IMR-90 (cell line): ENCODE results near the gene PKHD1. TPM values are rescaled to one million over a fixed set of nuclear protein-coding genes. Genes with fewer than 3 reads are reported as not detected.

Experiments
- ATAC-seq: fragments of 200-7000 bp; cut with Tn5 transposase; 2 replicates; pipeline ENCODE4 v1.9.1; 2020; ENCODE audit warnings: low read depth, mild to moderate bottlenecking, moderate library complexity
- BruUV-seq: library from RNA; stranded (reverse); fragments of 400-500 nt; replicated peaks from 2 replicates; lab custom pipeline; 2021; lab: Mats Ljungman, UMichigan
- CTCF ChIA-PET: fragments of 300-600 bp; formaldehyde crosslinking; extraction: SDS; loops from one replicate; lab custom pipeline; 2021; ENCODE audit warnings: antibody characterized with exemption; lab: Yijun Ruan, JAX
- POLR2A ChIA-PET: fragments of 300-600 bp; sonication (Branson Sonifier 250); formaldehyde crosslinking; loops from one replicate; lab custom pipeline; 2022; ENCODE audit warnings: antibody characterized with exemption; ENCODE audit not compliant: unreplicated experiment; lab: Charles Lee
- DNase-seq: peaks from one replicate; pipeline ENCODE4 v3.0.0; 2013
- H2AFZ ChIP-seq: replicated peaks from 2 replicates; pipeline ENCODE3; 2013; ENCODE audit warnings: low read length, mild to moderate bottlenecking; ENCODE audit not compliant: poor library complexity
- H2AK5ac ChIP-seq: 2 replicates; pipeline ENCODE4 v1.6.1; 2013; ENCODE audit warnings: low read depth, low read length, inconsistent platforms
- H2AK9ac ChIP-seq: replicated peaks from 2 replicates; pipeline ENCODE3; 2013; ENCODE audit warnings: mild to moderate bottlenecking, low read depth, low read length, moderate library complexity; ENCODE audit not compliant: poor library complexity
- H2BK120ac ChIP-seq: 2 replicates; pipeline ENCODE4 v1.6.1; 2013; ENCODE audit warnings: low read depth, low read length, inconsistent platforms
- H2BK15ac ChIP-seq: 3 replicates; pipeline ENCODE4 v1.6.1; 2013; ENCODE audit warnings: low read depth, low read length, inconsistent platforms
- H2BK20ac ChIP-seq: 2 replicates; pipeline ENCODE4 v1.6.1; 2013; ENCODE audit warnings: low read depth, mild to moderate bottlenecking, inconsistent platforms, low read length, moderate library complexity
- H2BK5ac ChIP-seq: 2 replicates; pipeline ENCODE4 v1.6.1; 2013; ENCODE audit warnings: mild to moderate bottlenecking, low read depth, low read length, inconsistent platforms; ENCODE audit not compliant: poor library complexity, severe bottlenecking
- H3K14ac ChIP-seq: replicated peaks from 2 replicates; pipeline ENCODE4 v1.6.1; 2013; ENCODE audit warnings: low read depth, low read length, inconsistent platforms
- H3K18ac ChIP-seq: 2 replicates; pipeline ENCODE4 v1.6.1; 2013; ENCODE audit warnings: low read depth, low read length, control low read depth
- H3K23ac ChIP-seq: 2 replicates; pipeline ENCODE4 v1.6.1; 2013; ENCODE audit warnings: low read depth, low read length, inconsistent platforms
- H3K27ac ChIP-seq: 2 replicates; pipeline ENCODE4 v1.5.1; 2013; ENCODE audit warnings: mild to moderate bottlenecking, control low read depth, low read length; ENCODE audit not compliant: insufficient read depth
- H3K27me3 ChIP-seq: 2 replicates; pipeline ENCODE4 v1.6.1; 2013; ENCODE audit warnings: low read length; ENCODE audit not compliant: control insufficient read depth, insufficient read depth
- H3K36me3 ChIP-seq: 2 replicates; pipeline ENCODE4 v1.6.1; 2013; ENCODE audit warnings: low read length, mixed read lengths; ENCODE audit not compliant: control insufficient read depth, insufficient read depth
- H3K4ac ChIP-seq: 2 replicates; pipeline ENCODE4 v1.6.1; 2013; ENCODE audit warnings: low read depth, low read length, inconsistent platforms
- H3K4me1 ChIP-seq: 2 replicates; pipeline ENCODE4 v1.6.1; 2013; ENCODE audit warnings: low read length, mixed read lengths; ENCODE audit not compliant: control insufficient read depth, insufficient read depth
- H3K4me2 ChIP-seq: 2 replicates; pipeline ENCODE4 v1.6.1; 2013; ENCODE audit warnings: low read depth, mild to moderate bottlenecking, control low read depth, low read length, moderate library complexity
- H3K4me3 ChIP-seq: 2 replicates; pipeline ENCODE4 v1.5.1; 2013; ENCODE audit warnings: low read depth, mild to moderate bottlenecking, control low read depth, low read length, moderate library complexity; ENCODE audit not compliant: insufficient read depth
- H3K56ac ChIP-seq: 2 replicates; pipeline ENCODE4 v1.6.1; 2013; ENCODE audit warnings: low read length, inconsistent platforms; ENCODE audit not compliant: insufficient read depth; ENCODE audit errors: extremely low read depth
- H3K79me1 ChIP-seq, 2 experiments: 2 replicates each; pipeline ENCODE4 v1.6.1; 2013; ENCODE audit warnings: low read length in 2 of 2, inconsistent platforms in 1 of 2, low read depth in 1 of 2
- H3K9ac ChIP-seq: 2 replicates; pipeline ENCODE4 v1.6.1; 2013; ENCODE audit warnings: low read depth, low read length, control low read depth
- H3K9me1 ChIP-seq: 2 replicates; pipeline ENCODE4 v1.6.1; 2013; ENCODE audit warnings: low read length, inconsistent platforms; ENCODE audit not compliant: insufficient read depth
- H3K9me3 ChIP-seq: 2 replicates; pipeline ENCODE4 v1.6.1; 2013; ENCODE audit warnings: low read length; ENCODE audit not compliant: control insufficient read depth, insufficient read depth
- H4K20me1 ChIP-seq: 2 replicates; pipeline ENCODE4 v1.6.1; 2013; ENCODE audit warnings: low read length, inconsistent platforms; ENCODE audit not compliant: insufficient read depth
- H4K5ac ChIP-seq: 2 replicates; pipeline ENCODE4 v1.6.1; 2013; ENCODE audit warnings: mild to moderate bottlenecking, low read depth, low read length, control low read depth
- H4K8ac ChIP-seq, 2 experiments: 2 replicates each; pipeline ENCODE4 v1.6.1; 2013; ENCODE audit warnings: low read depth in 2 of 2, low read length in 2 of 2, control low read depth in 1 of 2, inconsistent platforms in 1 of 2
- H4K91ac ChIP-seq: 2 replicates; pipeline ENCODE4 v1.6.1; 2013; ENCODE audit warnings: low read depth, low read length, inconsistent platforms; ENCODE audit not compliant: insufficient read depth
- BHLHE40 ChIP-seq: fragments of 150-350 bp; IDR thresholded peaks from 2 replicates; pipeline ENCODE4 v1.6.1; 2016; ENCODE audit warnings: mild to moderate bottlenecking, low read depth, low read length
- CEBPB ChIP-seq: IDR thresholded peaks from 2 replicates; pipeline ENCODE4 v1.6.1; 2012; ENCODE audit warnings: low read depth, low read length, improper control_type of control experiment
- CTCF ChIP-seq: conservative IDR thresholded peaks from 2 replicates; pipeline ENCODE4 v1.5.1; 2012; ENCODE audit warnings: mild to moderate bottlenecking, low read depth, low read length, improper control_type of control experiment
- ELK1 ChIP-seq: fragments of 150-350 bp; IDR thresholded peaks from 2 replicates; pipeline ENCODE4 v1.6.1; 2016; ENCODE audit warnings: low read depth, mild to moderate bottlenecking, low read length, moderate library complexity, borderline replicate concordance
- FOS ChIP-seq: fragments of 150-350 bp; IDR thresholded peaks from 2 replicates; pipeline ENCODE4 v1.6.1; 2016; ENCODE audit warnings: low read depth, low read length
- MAFK ChIP-seq: IDR thresholded peaks from 2 replicates; pipeline ENCODE4 v1.6.1; 2012; ENCODE audit warnings: low read depth, low read length, improper control_type of control experiment
- MXI1 ChIP-seq: IDR thresholded peaks from 2 replicates; pipeline ENCODE4 v1.6.1; 2012; ENCODE audit warnings: low read depth, mild to moderate bottlenecking, low read length, moderate library complexity, borderline replicate concordance
- NFE2L2 ChIP-seq: fragments of 150-350 bp; IDR thresholded peaks from 2 replicates; pipeline ENCODE4 v1.6.1; 2016; ENCODE audit warnings: low read depth, mild to moderate bottlenecking, low read length
- POLR2A ChIP-seq: IDR thresholded peaks from 2 replicates; pipeline ENCODE4 v1.6.1; 2012; ENCODE audit warnings: mild to moderate bottlenecking, low read depth, low read length
- RAD21 ChIP-seq: IDR thresholded peaks from 2 replicates; pipeline ENCODE4 v1.6.1; 2012; ENCODE audit warnings: low read length, improper control_type of control experiment
- RFX5 ChIP-seq: IDR thresholded peaks from 2 replicates; pipeline ENCODE4 v1.8.0; 2012; ENCODE audit warnings: low read depth, mild to moderate bottlenecking, low read length, moderate library complexity
- SMC3 ChIP-seq: fragments of 150-350 bp; IDR thresholded peaks from 2 replicates; pipeline ENCODE4 v1.6.1; 2016; ENCODE audit warnings: low read depth, mild to moderate bottlenecking, antibody characterized with exemption, low read length, moderate library complexity
- USF2 ChIP-seq: fragments of 150-350 bp; IDR thresholded peaks from 2 replicates; pipeline ENCODE4 v1.6.1; 2017; ENCODE audit warnings: mild to moderate bottlenecking, antibody characterized with exemption, low read length, low read depth
- WGBS, 2 experiments: methylation state at CpG; one replicate each; pipeline versions ENCODE4 v1.1.5 to v1.1.7; 2013; ENCODE audit warnings: missing lambda C conversion rate in 2 of 2; ENCODE audit not compliant: insufficient read length in 1 of 2; ENCODE audit errors: extremely low coverage in 2 of 2; 5-methylcytosine and 5-hydroxymethylcytosine counted together
- dilution Hi-C: fragments of 300-500 bp; cut with HindIII; formaldehyde crosslinking; loops from one replicate; pipeline ENCODE4 v1.14.3; 2018; ENCODE audit warnings: low sequenced_read_pairs; ENCODE audit not compliant: unreplicated experiment
- in situ Hi-C: fragments of 300-500 bp; cut with MboI; formaldehyde crosslinking; loops from 3 replicates; pipeline ENCODE4 v1.14.3; 2019; ENCODE audit warnings: low sequenced_read_pairs, inconsistent platforms, mixed read lengths
- intact Hi-C: fragments of 100-400 bp; cut with micrococcal nuclease; formaldehyde crosslinking; loops from 2 replicates; pipeline ENCODE4 v1.10.0; 2022
- polyA plus RNA-seq, 3 experiments: library from polyadenylated mRNA; depleted of rRNA; stranded (reverse); fragments of >200 nt; gene quantifications; 2 replicates each; pipeline ENCODE4 v1.2.3, GENCODE V29; 2012; ENCODE audit warnings: low replicate concordance in 1 of 3
- total RNA-seq: library from RNA; depleted of rRNA; stranded (reverse); fragments of >200 nt; gene quantifications from 2 replicates; pipeline ENCODE4 v1.2.3, GENCODE V29; 2012

Gene PKHD1
- total and polyA plus RNA-seq, 2 of the 4 experiments (the other 2 are of a cell fraction) = not detected

- no peak overlapping the region for H3K18ac ChIP-seq
- H4K20me1 ChIP-seq = no peaks in the 10 kb centered on the region
- H3K27ac ChIP-seq = no peak overlapping the region
- intact Hi-C loops = no loop called here
- CTCF ChIA-PET = no interaction called here
- no peaks in the 10 kb centered on the region for H3K9me3 ChIP-seq
- no peaks in the 10 kb centered on the region for H3K79me1 ChIP-seq
- no peak overlapping the region for H3K4me2 ChIP-seq
- H2BK120ac ChIP-seq = no peak overlapping the region
- H3K36me3 ChIP-seq = no peaks in the 10 kb centered on the region
- H3K27me3 ChIP-seq = no peaks in the 10 kb centered on the region
- TF ChIP-seq USF2 = no peak
- TF ChIP-seq NFE2L2 = no peak
- TF ChIP-seq BHLHE40 = no peak
- no peak for TF ChIP-seq MAFK
- no peak for TF ChIP-seq CTCF
- no peak for TF ChIP-seq FOS
- TF ChIP-seq RFX5 = no peak
- TF ChIP-seq SMC3 = no peak
- TF ChIP-seq CEBPB = no peak
- no peak for TF ChIP-seq POLR2A
- TF ChIP-seq ELK1 = no peak
- no peak for TF ChIP-seq MXI1
- TF ChIP-seq RAD21 = no peak
- H3K23ac ChIP-seq = no peak overlapping the region
- DNase-seq (no peak), ATAC-seq (no peak)
- no peaks in the 10 kb centered on the region for H3K9me1 ChIP-seq
- H3K4ac ChIP-seq = no peak overlapping the region
- no CpG with 5 or more reads among the region's 1 CpG for WGBS, 2 experiments
- no peak overlapping the region for H2BK15ac ChIP-seq
- no peak overlapping the region for H3K9ac ChIP-seq
- H3K4me3 ChIP-seq = no peak overlapping the region
- H4K8ac ChIP-seq = no peak overlapping the region
- dilution Hi-C loops = no loop called here
- no peak overlapping the region for H2BK5ac ChIP-seq
- H3K14ac ChIP-seq = no peak overlapping the region
- H2AFZ ChIP-seq = no peak overlapping the region
- no peak overlapping the region for H3K56ac ChIP-seq
- no peak overlapping the region for H2AK5ac ChIP-seq
- H4K5ac ChIP-seq = no peak overlapping the region
- H2AK9ac ChIP-seq = no peak overlapping the region
- H2BK20ac ChIP-seq = no peak overlapping the region
- no peaks in the 10 kb centered on the region for H3K4me1 ChIP-seq
- in situ Hi-C loops = no loop called here
- no TSS peak for BruUV-seq
- H4K91ac ChIP-seq = no peak overlapping the region
- POLR2A ChIA-PET = no interaction called here
Observed at GRCh38 chr6:51704932-51705540, 382.4 kb downstream of the PKHD1 start.
